CD14-positive monocyte (primary cell): Measurements from ENCODE around the gene GSTM4. TPM values are rescaled to one million over a fixed set of nuclear protein-coding genes. Genes with fewer than 3 reads are reported as not detected.
"Not testable (repeated sequence)": the region's sequence is repeated elsewhere in the genome, so short reads cannot be mapped to it uniquely, and the experiment has no call there.

ENCODE experiments used
- DNase-seq, 3 donors: peaks; one replicate each; pipeline ENCODE4 v3.0.0-alpha.2; 2011 to 2022
- H2AFZ ChIP-seq: 2 replicates; pipeline ENCODE4 v1.6.0; 2012; ENCODE audit warnings: mild to moderate bottlenecking, low read depth, low read length, inconsistent platforms; ENCODE audit not compliant: insufficient read depth, poor library complexity, severe bottlenecking
- H3K27ac ChIP-seq, 2 donors: 1 replicate in 1 of 2; 2 replicates in 1 of 2; pipeline ENCODE4 v1.5.1; 2012 to 2013; ENCODE audit warnings: low read length in 2 of 2, control low read depth in 1 of 2, inconsistent platforms in 1 of 2, low read depth in 1 of 2, mild to moderate bottlenecking in 1 of 2
- H3K27me3 ChIP-seq, 2 donors: one replicate each; pipeline versions ENCODE4 v1.6.0 to v1.6.1; 2011 to 2013; ENCODE audit warnings: low read length in 2 of 2; ENCODE audit not compliant: control insufficient read depth in 2 of 2, insufficient read depth in 2 of 2
- H3K36me3 ChIP-seq, 2 donors: replicated peaks in 1 of 2; 1 replicate in 1 of 2; 2 replicates in 1 of 2; pipeline versions ENCODE4 v1.5.1 to v1.6.1; 2012 to 2013; ENCODE audit warnings: low read length in 2 of 2, control low read depth in 1 of 2, inconsistent platforms in 1 of 2, mild to moderate bottlenecking in 1 of 2; ENCODE audit not compliant: insufficient read depth in 2 of 2, control insufficient read depth in 1 of 2
- H3K4me1 ChIP-seq, 2 donors: 1 replicate in 1 of 2; 2 replicates in 1 of 2; pipeline versions ENCODE4 v1.5.1 to v1.6.1; 2012 to 2013; ENCODE audit warnings: low read length in 2 of 2, control low read depth in 1 of 2, inconsistent platforms in 1 of 2, mild to moderate bottlenecking in 1 of 2, moderate library complexity in 1 of 2; ENCODE audit not compliant: insufficient read depth in 2 of 2, control insufficient read depth in 1 of 2
- H3K4me2 ChIP-seq: replicated peaks from 2 replicates; pipeline ENCODE3; 2012; ENCODE audit warnings: low read length, moderate library complexity, mild to moderate bottlenecking; ENCODE audit not compliant: poor library complexity, severe bottlenecking; ENCODE audit errors: extremely low read depth
- H3K4me3 ChIP-seq, 3 experiments: fragments of 200-600 bp in 1 of 3; sonication (generic) in 1 of 3; replicated peaks in 1 of 3; 1 replicate in 2 of 3; 2 replicates in 1 of 3; pipeline ENCODE4 v1.5.1; 2011 to 2013; ENCODE audit warnings: low read length in 3 of 3, mild to moderate bottlenecking in 3 of 3, control low read depth in 2 of 3, low read depth in 2 of 3, inconsistent platforms in 1 of 3, moderate library complexity in 1 of 3
- H3K79me2 ChIP-seq: 2 replicates; pipeline ENCODE4 v1.6.0; 2012; ENCODE audit warnings: mild to moderate bottlenecking, control low read depth, inconsistent platforms, low read length, moderate library complexity; ENCODE audit not compliant: insufficient read depth
- H3K9ac ChIP-seq: 2 replicates; pipeline ENCODE4 v1.6.0; 2017; ENCODE audit warnings: low read length, mild to moderate bottlenecking; ENCODE audit not compliant: insufficient read depth, poor library complexity, severe bottlenecking
- H3K9me3 ChIP-seq, 2 donors: replicated peaks in 1 of 2; 1 replicate in 1 of 2; 2 replicates in 1 of 2; pipeline versions ENCODE4 v1.5.1 to v1.6.1; 2012 to 2013; ENCODE audit warnings: low read length in 2 of 2, control low read depth in 1 of 2; ENCODE audit not compliant: control insufficient read depth in 1 of 2, insufficient read depth in 1 of 2
- H4K20me1 ChIP-seq: 2 replicates; pipeline ENCODE4 v1.6.0; 2012; ENCODE audit warnings: mild to moderate bottlenecking, low read length, control low read depth, moderate library complexity; ENCODE audit not compliant: insufficient read depth
- H3K27ac Mint-ChIP-seq, 7 donors: one replicate each; pipeline ENCODE4 v1.8.0; 2020; ENCODE audit warnings: mild to moderate bottlenecking in 7 of 7, mixed read lengths in 7 of 7, moderate library complexity in 6 of 7, inconsistent platforms in 2 of 7
- H3K27me3 Mint-ChIP-seq, 3 donors: one replicate each; pipeline ENCODE4 v1.8.0; 2021 to 2022; ENCODE audit warnings: low read depth in 3 of 3, mild to moderate bottlenecking in 3 of 3, mixed read lengths in 3 of 3, moderate library complexity in 3 of 3, inconsistent platforms in 1 of 3
- H3K36me3 Mint-ChIP-seq, 2 donors: one replicate each; pipeline ENCODE4 v1.8.0; 2020; ENCODE audit warnings: mixed read lengths in 2 of 2, inconsistent platforms in 1 of 2, mild to moderate bottlenecking in 1 of 2
- H3K4me1 Mint-ChIP-seq: one replicate; pipeline ENCODE4 v1.8.0; 2020; ENCODE audit warnings: mild to moderate bottlenecking, mixed read lengths
- H3K4me3 Mint-ChIP-seq, 2 donors: one replicate each; pipeline ENCODE4 v1.8.0; 2020; ENCODE audit warnings: mild to moderate bottlenecking in 2 of 2, mixed read lengths in 2 of 2, moderate library complexity in 1 of 2
- H3K9me3 Mint-ChIP-seq, 7 donors: one replicate each; pipeline ENCODE4 v1.8.0; 2020 to 2022; ENCODE audit warnings: mixed read lengths in 7 of 7, mild to moderate bottlenecking in 6 of 7, moderate library complexity in 6 of 7, inconsistent platforms in 2 of 7
- whole genome bisulfite sequencing: methylation state at CpG from one replicate; pipeline ENCODE4 v1.1.5; 2013; ENCODE audit warnings: missing lambda C conversion rate; ENCODE audit not compliant: insufficient coverage; 5-methylcytosine and 5-hydroxymethylcytosine counted together
- intact Hi-C, 2 donors: fragments of 100-400 bp; cut with micrococcal nuclease; formaldehyde crosslinking; loops; one replicate each; pipeline versions ENCODE4 v1.15.0 to v1.15.1; 2023
- polyA plus RNA-seq, 3 donors: library from polyadenylated mRNA; depleted of rRNA in 1 of 3; unstranded in 2 of 3; stranded (reverse) in 1 of 3; fragments of 300-500 nt in 2 of 3; fragments of >200 nt in 1 of 3; fragmentation: Illumina TruSeq in 2 of 3; gene quantifications; 1 replicate in 2 of 3; 2 replicates in 1 of 3; pipeline ENCODE4 v1.2.3, GENCODE V29; 2012 to 2021
- TF ChIP-seq, protein P1 (sequence below): fragments of 200-600 bp; IDR thresholded peaks from one replicate; pipeline ENCODE4 v1.8.0; 2022; ENCODE audit warnings: antibody characterized with exemption, mild to moderate bottlenecking

Gene GSTM4
- polyA plus RNA-seq, 3 donors = 11.9 to 22.9 (median 15.9) TPM

DNA sequence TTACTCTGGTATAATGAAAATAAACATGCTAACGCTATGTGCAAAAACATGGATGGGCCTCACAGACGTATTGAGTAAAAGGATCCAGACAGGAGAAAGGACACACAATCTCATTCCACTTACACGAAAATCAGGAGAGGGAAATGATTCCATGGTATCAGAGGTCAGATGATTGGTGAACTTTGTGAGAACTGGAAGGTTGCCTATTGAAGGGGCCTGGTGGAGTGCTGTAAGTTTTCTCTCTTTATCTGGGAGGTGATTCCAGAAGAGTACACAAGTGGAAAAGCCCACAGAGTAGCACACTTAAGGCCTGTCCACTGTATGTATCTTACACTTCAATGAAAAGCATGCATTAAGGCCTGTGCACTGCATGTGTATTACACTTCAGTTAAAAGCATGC is 21.6 kb downstream of the GSTM4 start:
- H3K36me3 ChIP-seq = no peaks in the 10 kb centered on the region
- no peaks in the 10 kb centered on the region for H3K27me3 ChIP-seq
- H3K36me3 Mint-ChIP-seq = no peaks in the 10 kb centered on the region
- no peak overlapping the region for H3K27ac Mint-ChIP-seq
- no peaks in the 10 kb centered on the region for H4K20me1 ChIP-seq
- H3K4me3 Mint-ChIP-seq = peak overlapping the region in 1 of 2 donors; percentile 0
- H3K4me1 Mint-ChIP-seq = no peaks in the 10 kb centered on the region
- H3K9me3 ChIP-seq = no peaks in the 10 kb centered on the region
- no peaks in the 10 kb centered on the region for H3K79me2 ChIP-seq
- H3K4me2 ChIP-seq = no peak overlapping the region
- no peak overlapping the region for H3K9ac ChIP-seq
- H3K4me3 ChIP-seq = no peak overlapping the region
- no CpG with 5 or more reads among the region's 3 CpGs for WGBS
- intact Hi-C loops = no loop called here
- no peak overlapping the region for H3K27ac ChIP-seq
- no peak for DNase-seq
- TF ChIP-seq, protein P1, sequence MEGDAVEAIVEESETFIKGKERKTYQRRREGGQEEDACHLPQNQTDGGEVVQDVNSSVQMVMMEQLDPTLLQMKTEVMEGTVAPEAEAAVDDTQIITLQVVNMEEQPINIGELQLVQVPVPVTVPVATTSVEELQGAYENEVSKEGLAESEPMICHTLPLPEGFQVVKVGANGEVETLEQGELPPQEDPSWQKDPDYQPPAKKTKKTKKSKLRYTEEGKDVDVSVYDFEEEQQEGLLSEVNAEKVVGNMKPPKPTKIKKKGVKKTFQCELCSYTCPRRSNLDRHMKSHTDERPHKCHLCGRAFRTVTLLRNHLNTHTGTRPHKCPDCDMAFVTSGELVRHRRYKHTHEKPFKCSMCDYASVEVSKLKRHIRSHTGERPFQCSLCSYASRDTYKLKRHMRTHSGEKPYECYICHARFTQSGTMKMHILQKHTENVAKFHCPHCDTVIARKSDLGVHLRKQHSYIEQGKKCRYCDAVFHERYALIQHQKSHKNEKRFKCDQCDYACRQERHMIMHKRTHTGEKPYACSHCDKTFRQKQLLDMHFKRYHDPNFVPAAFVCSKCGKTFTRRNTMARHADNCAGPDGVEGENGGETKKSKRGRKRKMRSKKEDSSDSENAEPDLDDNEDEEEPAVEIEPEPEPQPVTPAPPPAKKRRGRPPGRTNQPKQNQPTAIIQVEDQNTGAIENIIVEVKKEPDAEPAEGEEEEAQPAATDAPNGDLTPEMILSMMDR = no peak
- H3K4me1 ChIP-seq = no peaks in the 10 kb centered on the region
- no peak overlapping the region for H2AFZ ChIP-seq
- no peaks in the 10 kb centered on the region for H3K9me3 Mint-ChIP-seq
- no peaks in the 10 kb centered on the region for H3K27me3 Mint-ChIP-seq

DNA sequence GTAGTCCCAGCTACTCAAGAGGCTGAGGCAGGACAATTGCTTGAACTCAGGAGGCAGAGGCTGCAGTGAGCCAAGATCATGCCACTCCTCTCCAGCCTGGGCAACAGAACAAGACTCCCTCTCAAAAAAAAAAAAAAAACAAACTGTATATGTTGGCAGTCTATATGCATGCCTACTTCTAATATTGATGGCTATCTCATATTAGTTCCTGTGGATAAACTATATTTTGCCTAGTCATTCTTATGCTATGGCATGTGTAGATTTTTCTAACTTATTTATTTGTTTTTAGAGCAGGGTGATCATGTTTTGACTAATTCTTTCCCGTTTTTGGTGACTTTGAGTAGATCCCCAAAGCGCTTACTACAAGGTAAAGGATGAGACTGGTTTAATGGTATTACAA is 22.7 kb downstream of the GSTM4 start:
- H4K20me1 ChIP-seq, H3K4me2 ChIP-seq, H3K36me3 ChIP-seq, H3K9me3 Mint-ChIP-seq, H3K4me3 Mint-ChIP-seq, DNase-seq, H3K79me2 ChIP-seq, H3K27ac ChIP-seq, H3K27ac Mint-ChIP-seq, H3K27me3 Mint-ChIP-seq, H3K36me3 Mint-ChIP-seq, H3K9me3 ChIP-seq, H3K4me3 ChIP-seq, H3K9ac ChIP-seq, H2AFZ ChIP-seq, H3K4me1 Mint-ChIP-seq, H3K4me1 ChIP-seq, H3K27me3 ChIP-seq, intact Hi-C loops: not testable (repeated sequence)
- WGBS = no CpG with 5 or more reads among the region's 2 CpGs

DNA sequence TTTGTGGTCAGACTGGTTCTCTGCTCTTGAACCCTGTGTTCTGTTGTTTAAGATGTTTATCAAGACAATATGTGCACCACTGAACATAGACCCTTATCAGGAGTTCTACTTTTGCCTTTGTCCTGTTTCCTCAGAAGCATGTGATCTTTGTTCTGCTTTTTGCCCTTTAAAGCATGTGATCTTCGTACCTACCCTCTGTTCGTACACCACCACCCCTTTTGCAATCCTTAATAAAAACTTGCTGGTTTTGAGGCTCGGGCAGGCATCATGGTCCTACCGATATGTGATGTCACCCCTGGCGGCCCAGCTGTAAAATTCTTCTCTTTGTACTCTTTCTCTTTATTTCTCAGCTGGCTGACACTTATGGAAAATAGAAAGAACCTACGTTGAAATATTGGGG is 28.9 kb downstream of the GSTM4 start:
- H3K79me2 ChIP-seq, H3K4me2 ChIP-seq, H3K27me3 Mint-ChIP-seq, H3K4me3 ChIP-seq, H3K9me3 ChIP-seq, H2AFZ ChIP-seq, H3K36me3 Mint-ChIP-seq, H3K27me3 ChIP-seq, H3K27ac ChIP-seq, H3K4me3 Mint-ChIP-seq, H3K36me3 ChIP-seq, intact Hi-C loops, H3K27ac Mint-ChIP-seq, H3K9ac ChIP-seq, H3K4me1 Mint-ChIP-seq, H3K4me1 ChIP-seq, H4K20me1 ChIP-seq, DNase-seq: not testable (repeated sequence)
- no CpG with 5 or more reads among the region's 6 CpGs for WGBS
- peaks cover 0 to 11% (median 7%) of the 10 kb centered on the region in 7 donors for H3K9me3 Mint-ChIP-seq

DNA sequence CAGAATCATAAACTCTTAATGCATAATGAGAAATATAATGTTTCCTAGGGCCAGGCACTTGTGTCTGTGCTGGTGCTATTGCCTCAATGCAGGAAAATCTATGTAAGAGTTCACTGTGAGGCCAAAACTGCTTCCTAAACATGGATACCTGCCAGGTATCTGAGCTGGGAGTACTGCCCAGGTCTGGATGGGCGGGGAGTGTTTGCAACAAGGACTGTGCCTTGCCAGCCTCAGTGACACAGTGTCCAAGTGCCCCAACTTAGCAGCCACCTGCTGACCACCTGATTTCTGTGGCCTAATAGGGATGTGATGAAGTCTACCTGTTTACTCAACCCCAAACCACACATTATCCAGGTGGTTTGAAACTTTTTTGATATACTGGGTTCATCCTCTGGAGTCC is 29.5 kb downstream of the GSTM4 start:
- H4K20me1 ChIP-seq, H3K4me1 Mint-ChIP-seq, H3K4me1 ChIP-seq, H3K4me3 Mint-ChIP-seq, H3K9ac ChIP-seq, H3K36me3 ChIP-seq, intact Hi-C loops, H3K9me3 ChIP-seq, H3K27me3 ChIP-seq, H3K4me3 ChIP-seq, H2AFZ ChIP-seq, DNase-seq, H3K27ac ChIP-seq, H3K4me2 ChIP-seq, H3K36me3 Mint-ChIP-seq, H3K27ac Mint-ChIP-seq, H3K79me2 ChIP-seq, H3K27me3 Mint-ChIP-seq: not testable (repeated sequence)
- WGBS = no CpG with 5 or more reads among the region's 1 CpG
- H3K9me3 Mint-ChIP-seq = peaks cover 0 to 11% (median 7%) of the 10 kb centered on the region in 7 donors
